Measurements from ENCODE around the gene NME2. TPM values are rescaled to one million over a fixed set of nuclear protein-coding genes. Genes with fewer than 3 reads are reported as not detected.

Gene NME2
- total and polyA plus RNA-seq, 2 of the 8 experiments (the other 6 are each of a cell fraction or from before 2014, with no cell fraction given): 827 to 929 TPM

GRCh38 chr17:51188271-51188833, 22.1 kb downstream of the NME2 start:
- Histone ChIP-seq H3K56ac (replicated peaks; ENCODE audit: insufficient read length, low read depth, low read length) (no peak overlapping the region), H3K23me2 (ENCODE audit: low read depth, low read length) (no peaks in the 10 kb centered on the region), H2AFZ (ENCODE audit: low read length) (no peak overlapping the region), H2BK20ac (ENCODE audit: low read length) (no peak overlapping the region), H4K91ac (replicated peaks; ENCODE audit: insufficient read length, low read length) (no peak overlapping the region), H3K14ac (ENCODE audit: insufficient read length) (no peak overlapping the region), H2AK5ac (ENCODE audit: low read depth, low read length) (no peak overlapping the region), H3K18ac (ENCODE audit: extremely low read depth, low read length) (no peak overlapping the region), H4K5ac (ENCODE audit: insufficient read length, low read depth, low read length) (no peak overlapping the region), H3K4me2 (ENCODE audit: insufficient read depth in 1 of 2, low read depth in 2 of 2, low read length in 2 of 2) (no peak overlapping the region), H3K36me3 (ENCODE audit: control insufficient read depth in 2 of 4, insufficient read depth in 4 of 4, low read length in 3 of 4) (peaks cover 15 to 76% (median 42%) of the 10 kb centered on the region in 4 experiments), H4K20me1 (replicated peaks in 1 of 2; ENCODE audit: control insufficient read depth in 1 of 2, insufficient read depth in 2 of 2, low read length in 2 of 2) (peaks cover 1 to 3% of the 10 kb centered on the region in 2 experiments), H3K9ac (replicated peaks in 1 of 4; ENCODE audit: extremely low read depth in 1 of 4, low read depth in 3 of 4, low read length in 3 of 4) (no peak overlapping the region), H3K4ac (replicated peaks; ENCODE audit: insufficient read length, low read depth, low read length) (no peak overlapping the region), H2BK5ac (ENCODE audit: low read depth, low read length) (no peak overlapping the region), H3K79me2 (ENCODE audit: control insufficient read depth in 1 of 2, insufficient read depth in 2 of 2, low read length in 2 of 2) (no peaks in the 10 kb centered on the region), H3K27ac (ENCODE audit: low read depth, low read length) (no peak overlapping the region), H3K4me1 (replicated peaks in 1 of 4; ENCODE audit: control insufficient read depth in 3 of 4, insufficient read depth in 4 of 4, low read length in 3 of 4) (no peaks in the 10 kb centered on the region), H3K9me3 (ENCODE audit: insufficient read depth in 2 of 2, low read depth in 1 of 2, low read length in 1 of 2) (no peaks in the 10 kb centered on the region; a peak in 1 of 4 replicates), H3K79me1 (ENCODE audit: low read depth, low read length) (no peaks in the 10 kb centered on the region), H3K4me3 (ENCODE audit: extremely low read depth in 1 of 4, insufficient read depth in 2 of 4, low read depth in 3 of 4, low read length in 4 of 4) (no peak overlapping the region), H2BK12ac (ENCODE audit: low read depth, low read length) (no peak overlapping the region), H2BK120ac (replicated peaks; ENCODE audit: low read depth, low read length) (no peak overlapping the region), H2BK15ac (ENCODE audit: low read length) (no peak overlapping the region), H4K8ac (ENCODE audit: extremely low read depth, insufficient read depth, low read length) (no peak overlapping the region), H3K27me3 (replicated peaks in 1 of 4; ENCODE audit: control insufficient read depth in 3 of 4, extremely low read depth in 1 of 4, insufficient read depth in 3 of 4, low read length in 3 of 4) (no peaks in the 10 kb centered on the region), H3K23ac (ENCODE audit: insufficient read length) (no peak overlapping the region)
- TF ChIP-seq POU5F1 (IDR thresholded peaks at IDR 0.05; ENCODE audit: low read depth, low read length) (no peak), CHD2 (IDR thresholded peaks at IDR 0.05; ENCODE audit: low read length) (no peak), EP300 (IDR thresholded peaks at IDR 0.05; ENCODE audit: borderline replicate concordance in 1 of 2, low read depth in 2 of 2, low read length in 2 of 2) (no peak), NANOG (IDR thresholded peaks at IDR 0.05; ENCODE audit: insufficient read depth, low read depth, low read length, poor library complexity, severe bottlenecking) (no peak), SUZ12 (IDR thresholded peaks at IDR 0.05; ENCODE audit: low read length) (no peak), BCL11A (IDR thresholded peaks at IDR 0.05; ENCODE audit: low read depth in 2 of 2, low read length in 2 of 2) (no peak), RAD21 (IDR thresholded peaks at IDR 0.05 in 1 of 2, conservative IDR thresholded peaks at IDR 0.05 in 1 of 2; ENCODE audit: low read depth in 2 of 2, low read length in 2 of 2) (no peak), KDM5A (IDR thresholded peaks at IDR 0.05; ENCODE audit: low read length) (no peak), HDAC6 (IDR thresholded peaks at IDR 0.05; ENCODE audit: low read depth, low read length) (no peak)
- TF ChIP-seq, protein P1, sequence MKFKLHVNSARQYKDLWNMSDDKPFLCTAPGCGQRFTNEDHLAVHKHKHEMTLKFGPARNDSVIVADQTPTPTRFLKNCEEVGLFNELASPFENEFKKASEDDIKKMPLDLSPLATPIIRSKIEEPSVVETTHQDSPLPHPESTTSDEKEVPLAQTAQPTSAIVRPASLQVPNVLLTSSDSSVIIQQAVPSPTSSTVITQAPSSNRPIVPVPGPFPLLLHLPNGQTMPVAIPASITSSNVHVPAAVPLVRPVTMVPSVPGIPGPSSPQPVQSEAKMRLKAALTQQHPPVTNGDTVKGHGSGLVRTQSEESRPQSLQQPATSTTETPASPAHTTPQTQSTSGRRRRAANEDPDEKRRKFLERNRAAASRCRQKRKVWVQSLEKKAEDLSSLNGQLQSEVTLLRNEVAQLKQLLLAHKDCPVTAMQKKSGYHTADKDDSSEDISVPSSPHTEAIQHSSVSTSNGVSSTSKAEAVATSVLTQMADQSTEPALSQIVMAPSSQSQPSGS (IDR thresholded peaks at IDR 0.05; ENCODE audit: low read length): no peak
- ChIA-PET POLR2A (ENCODE audit: partially characterized antibody) (interaction anchor here (0.6 kb wide), 1 partner anchor 11 kb away, joined by 3 read pairs; no protein-coding TSS in a partner anchor), CTCF (ENCODE audit: partially characterized antibody) (no interaction called here)
- 92% methylated on average over 6 of the region's 9 CpGs; no CpG with 5 or more reads in 1 of the 2 experiments for WGBS, 2 experiments (ENCODE audit: extremely low coverage in 1 of 2, insufficient coverage in 1 of 2, insufficient read length in 1 of 2, insufficient replicate concordance in 2 of 2, low coverage in 1 of 2, low lambda C conversion rate in 2 of 2, missing lambda C conversion rate in 1 of 2)
- FAIRE-seq: no peak
- no peak for DNase-seq (ENCODE audit: low read depth in 1 of 2, low spot score in 2 of 2)

Measured in H1 (cell line).